Right atrium auricular region (tissue), 2 donors: ENCODE results near the gene NMRK2. TPM values are rescaled to one million over a fixed set of nuclear protein-coding genes. Genes with fewer than 3 reads are reported as not detected.

ENCODE experiments used
- DNase-seq: peaks from one replicate; pipeline ENCODE4 v3.0.0-alpha.2; 2019; ENCODE audit warnings: low spot score
- H3K27ac ChIP-seq, 2 donors: fragments of 200-600 bp; sonication (generic); 1 replicate in 1 of 2; 2 replicates in 1 of 2; pipeline ENCODE4 v1.5.1; 2016 to 2019
- H3K27me3 ChIP-seq, 2 donors: fragments of 200-600 bp; sonication (generic); one replicate each; pipeline versions ENCODE4 v1.5.1 to v1.6.0; 2017 to 2019
- H3K36me3 ChIP-seq: fragments of 200-600 bp; sonication (generic); one replicate; pipeline ENCODE4 v1.5.1; 2016
- H3K4me1 ChIP-seq, 2 donors: fragments of 200-600 bp; sonication (generic); one replicate each; pipeline versions ENCODE4 v1.5.1 to v1.6.0; 2017 to 2019
- H3K4me3 ChIP-seq, 2 donors: fragments of 200-600 bp; sonication (generic); 1 replicate in 1 of 2; 2 replicates in 1 of 2; pipeline ENCODE4 v1.5.1; 2017 to 2019; ENCODE audit warnings: mild to moderate bottlenecking in 1 of 2, moderate library complexity in 1 of 2
- H3K9me3 ChIP-seq, 2 donors: fragments of 200-600 bp; sonication (generic); one replicate each; pipeline ENCODE4 v1.5.1; 2019
- CTCF ChIP-seq, 2 donors: fragments of 200-600 bp; sonication (generic); IDR thresholded peaks; one replicate each; pipeline ENCODE4 v1.5.1; 2019; ENCODE audit warnings: antibody characterized with exemption in 2 of 2
- total RNA-seq, 2 donors: library from RNA; depleted of rRNA; stranded (reverse); fragments of >200 nt; gene quantifications; one replicate each; pipeline ENCODE4 v1.1.0, GENCODE V29; 2016

The NMRK2 gene
- total RNA-seq, 2 donors from 2014 or later, result 1,342 to 2,195 TPM

- H3K36me3 ChIP-seq, result peaks cover 83% of the 10 kb centered on the region
- H3K4me3 ChIP-seq, result no peak overlapping the region
- H3K4me1 ChIP-seq, result peaks cover 0 to 17% of the 10 kb centered on the region in 2 donors
- no peaks in the 10 kb centered on the region for H3K27me3 ChIP-seq
- no peak for TF ChIP-seq CTCF (IDR thresholded peaks at IDR 0.05)
- H3K9me3 ChIP-seq, result no peaks in the 10 kb centered on the region
- peak overlapping the region in 1 of 2 donors; percentile 99 for H3K27ac ChIP-seq
- DNase-seq, result no peak
Measured at GRCh38 chr19:3958836-3959765, 26.2 kb downstream of the NMRK2 start.

- TF ChIP-seq CTCF (IDR thresholded peaks at IDR 0.05), result no peak
- Histone ChIP-seq H3K27me3 (no peaks in the 10 kb centered on the region), H3K9me3 (no peaks in the 10 kb centered on the region), H3K4me3 (no peak overlapping the region), H3K36me3 (peaks cover 89% of the 10 kb centered on the region), H3K4me1 (peaks cover 0 to 18% of the 10 kb centered on the region in 2 donors), H3K27ac (peak overlapping the region; percentile 99 to 100)
- DNase-seq, result no peak
Measured at GRCh38 chr19:3959766-3960131, 26.9 kb downstream of the NMRK2 start.

GRCh38 chr19:3961007-3961406, 28.1 kb downstream of the NMRK2 start:
- no peak for TF ChIP-seq CTCF (IDR thresholded peaks at IDR 0.05)
- H3K36me3 ChIP-seq, result peaks cover 97% of the 10 kb centered on the region
- H3K27ac ChIP-seq, result peak overlapping the region; percentile 99 to 100
- peaks cover 0 to 30% of the 10 kb centered on the region in 2 donors for H3K4me1 ChIP-seq
- H3K9me3 ChIP-seq, result no peaks in the 10 kb centered on the region
- H3K4me3 ChIP-seq, result no peak overlapping the region
- DNase-seq, result no peak
- no peaks in the 10 kb centered on the region for H3K27me3 ChIP-seq

- Histone ChIP-seq H3K4me1 (peaks cover 0 to 56% of the 10 kb centered on the region in 2 donors), H3K27ac (peak overlapping the region; percentile 99 to 100), H3K9me3 (no peaks in the 10 kb centered on the region), H3K27me3 (no peaks in the 10 kb centered on the region), H3K36me3 (peaks cover 98% of the 10 kb centered on the region), H3K4me3 (no peak overlapping the region)
- TF ChIP-seq CTCF (IDR thresholded peaks at IDR 0.05), result no peak
- no peak for DNase-seq
Measured at GRCh38 chr19:3963458-3964255, 30.8 kb downstream of the NMRK2 start.

GRCh38 chr19:3964256-3965194, 31.7 kb downstream of the NMRK2 start:
- no peak overlapping the region for H3K4me3 ChIP-seq
- no peaks in the 10 kb centered on the region for H3K27me3 ChIP-seq
- DNase-seq, result no peak
- H3K4me1 ChIP-seq, result peaks cover 0 to 65% of the 10 kb centered on the region in 2 donors
- no peak for TF ChIP-seq CTCF (IDR thresholded peaks at IDR 0.05)
- H3K9me3 ChIP-seq, result no peaks in the 10 kb centered on the region
- peak overlapping the region; percentile 99 to 100 for H3K27ac ChIP-seq
- H3K36me3 ChIP-seq, result peaks cover 93% of the 10 kb centered on the region
